Glomerular endothelial cell (primary cell): ENCODE measurements around the gene KEL. TPM values are rescaled to one million over a fixed set of nuclear protein-coding genes. Genes with fewer than 3 reads are reported as not detected.
"Not testable (repeated sequence)": the region's sequence is repeated elsewhere in the genome, so short reads cannot be mapped to it uniquely, and the experiment has no call there.

ENCODE experiments used
- DNase-seq: peaks from one replicate; pipeline ENCODE4 v3.0.0-alpha.2; 2011; ENCODE audit warnings: low read depth, low spot score; ENCODE audit errors: extremely low read depth
- total RNA-seq: library from RNA; depleted of rRNA; stranded (reverse); fragments of >200 nt; gene quantifications from 2 replicates; pipeline ENCODE4 v1.2.3, GENCODE V29; 2015

KEL gene
- 0.18 TPM in 1 of 2 replicates, not detected in the other for total RNA-seq

- DNase-seq = no peak
These were observed at the start of gene KEL for GRCh38 chr7:142961973-142962926. TSS of gene KEL (minus strand) at chr7:142962363. CDS start at chr7:142962206, 157 bp downstream.

- no peak for DNase-seq
These were observed 46.1 kb upstream of the KEL start for GRCh38 chr7:143008007-143008901.

- DNase-seq = no peak
These were observed 43.6 kb upstream of the KEL start for GRCh38 chr7:143005632-143006260.

GRCh38 chr7:143003393-143004051, 41.4 kb upstream of the KEL start:
- no peak for DNase-seq

GRCh38 chr7:143002898-143003297, 40.7 kb upstream of the KEL start:
- DNase-seq = no peak

GRCh38 chr7:143002106-143002505, 39.9 kb upstream of the KEL start:
- no peak for DNase-seq

- no peak for DNase-seq
These were observed 38.5 kb upstream of the KEL start for GRCh38 chr7:143000648-143001047.

GRCh38 chr7:142999793-143000192, 37.6 kb upstream of the KEL start:
- no peak for DNase-seq

GRCh38 chr7:142998966-142999365, 36.8 kb upstream of the KEL start:
- no peak for DNase-seq

GRCh38 chr7:142997456-142997989, 35.4 kb upstream of the KEL start:
- no peak for DNase-seq

- no peak for DNase-seq
These were observed 30.3 kb upstream of the KEL start for GRCh38 chr7:142992427-142992826.

GRCh38 chr7:142984297-142984696, 22.1 kb upstream of the KEL start:
- no peak for DNase-seq

GRCh38 chr7:142983825-142984224, 21.7 kb upstream of the KEL start:
- DNase-seq = no peak

GRCh38 chr7:142978402-142978801, 16.2 kb upstream of the KEL start:
- not testable (repeated sequence) for DNase-seq

- no peak for DNase-seq
These were observed 12.5 kb upstream of the KEL start for GRCh38 chr7:142974626-142975025.

- no peak for DNase-seq
These were observed 7.0 kb upstream of the KEL start for GRCh38 chr7:142969183-142969582.

- DNase-seq = no peak
These were observed 6.1 kb upstream of the KEL start for GRCh38 chr7:142968229-142968628.

- no peak for DNase-seq
These were observed 2.5 kb upstream of the KEL start for GRCh38 chr7:142964502-142965246.

GRCh38 chr7:142963993-142964392, 1.8 kb upstream of the KEL start:
- DNase-seq = no peak
